NCI-H774 (cell line): Measurements from ENCODE around the gene GLIPR1L2.

Experiments
- DNase-seq: peaks from one replicate; lab custom pipeline; 2025; lab: John Stamatoyannopoulos, UW

Gene GLIPR1L2

GRCh38 chr12:75478116-75478794 lies 87.4 kb downstream of the GLIPR1L2 start:
- no peak for DNase-seq

- DNase-seq = no peak
Measured at GRCh38 chr12:75479963-75480461, 89.1 kb downstream of the GLIPR1L2 start.

GRCh38 chr12:75480469-75480949 lies 89.6 kb downstream of the GLIPR1L2 start, which contains the start of gene GLIPR1:
GLIPR1 (plus strand) TSS chr12:75480755; CDS start chr12:75480881, 126 bp downstream.
- peak; percentile 24 for DNase-seq

DNA sequence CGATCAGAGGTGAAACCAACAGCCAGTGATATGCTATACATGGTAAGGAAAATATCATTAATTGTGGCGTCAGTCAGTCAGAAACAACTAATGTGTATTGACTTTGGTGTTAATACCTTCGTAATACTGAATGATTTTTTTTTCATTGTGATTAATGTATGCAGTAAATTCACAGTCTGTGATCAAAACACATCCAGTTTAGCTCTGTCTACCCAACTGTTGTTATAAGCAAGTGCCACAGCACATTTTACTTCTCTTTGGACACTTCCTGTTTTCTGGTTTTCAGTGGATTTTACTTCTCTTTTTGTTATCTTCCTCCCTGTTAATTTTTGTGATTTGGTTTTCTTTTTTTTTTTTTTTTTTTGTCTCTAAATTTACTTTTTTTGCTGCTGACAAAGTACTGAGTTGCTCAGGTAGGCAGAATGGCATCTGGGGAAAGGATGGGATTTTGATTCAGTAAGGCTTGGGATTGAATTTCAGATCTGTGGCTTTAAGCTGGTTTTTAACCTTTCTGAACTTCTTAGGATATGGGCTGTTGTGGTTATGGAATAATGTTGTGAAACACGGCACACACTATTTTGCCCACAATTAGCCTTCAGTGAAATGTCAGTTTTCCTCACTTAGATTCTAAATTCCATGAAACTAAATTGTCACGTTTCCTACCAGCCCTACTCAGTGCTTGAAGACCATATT lies 90.3 kb downstream of the GLIPR1L2 start:
- DNase-seq = no peak

DNA sequence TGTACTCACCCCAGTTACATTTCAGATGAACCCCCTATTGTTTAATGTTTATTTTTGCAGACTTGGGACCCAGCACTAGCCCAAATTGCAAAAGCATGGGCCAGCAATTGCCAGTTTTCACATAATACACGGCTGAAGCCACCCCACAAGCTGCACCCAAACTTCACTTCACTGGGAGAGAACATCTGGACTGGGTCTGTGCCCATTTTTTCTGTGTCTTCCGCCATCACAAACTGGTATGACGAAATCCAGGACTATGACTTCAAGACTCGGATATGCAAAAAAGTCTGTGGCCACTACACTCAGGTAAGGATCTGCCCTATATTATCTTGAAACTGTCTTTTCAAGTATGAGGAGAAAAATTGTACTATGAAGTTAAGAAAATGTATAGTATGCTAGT lies 90.9 kb downstream of the GLIPR1L2 start:
- DNase-seq = no peak
